ENCODE measurements around the gene RECQL5. TPM values are rescaled to one million over a fixed set of nuclear protein-coding genes. Genes with fewer than 3 reads are reported as not detected.
"Not testable (repeated sequence)": the region's sequence is repeated elsewhere in the genome, so short reads cannot be mapped to it uniquely, and the experiment has no call there.

Gene RECQL5
- polyA plus RNA-seq, 1 of the 3 experiments (the other 2 are of a cell fraction), result 25.3 TPM

- Histone ChIP-seq H3K4me2 (no peak overlapping the region), H3F3A (replicated peaks; ENCODE audit: insufficient read depth) (no peaks in the 10 kb centered on the region), H3K36me3 (replicated peaks in 1 of 2; ENCODE audit: control insufficient read depth in 1 of 2, insufficient read depth in 2 of 2, low read length in 1 of 2) (peaks cover 0 to 46% of the 10 kb centered on the region in 2 experiments), H4K20me1 (ENCODE audit: insufficient read depth) (peaks cover 4% of the 10 kb centered on the region; the same call in 1 of the 2 replicates), H3K27me3 (ENCODE audit: insufficient read depth) (no peaks in the 10 kb centered on the region), H3K4me1 (ENCODE audit: control insufficient read depth in 1 of 2, insufficient read depth in 2 of 2, low read depth in 1 of 2, low read length in 1 of 2) (peaks cover 3 to 5% of the 10 kb centered on the region in 2 experiments; a peak in 3 of 4 replicates), H3K4me3 (ENCODE audit: low read depth in 2 of 2, low read length in 1 of 2) (no peak overlapping the region), H3K79me2 (ENCODE audit: insufficient read depth) (no peaks in the 10 kb centered on the region), H3K9me3 (no peaks in the 10 kb centered on the region), H2AFZ (ENCODE audit: low read depth) (no peak overlapping the region), H3K9ac (no peak overlapping the region), H3K27ac (ENCODE audit: low read depth in 2 of 2, low read length in 1 of 2) (no peak overlapping the region), H3K9me2 (no peaks in the 10 kb centered on the region)
- ChIA-PET POLR2A (interaction anchor here (1.1 kb wide), 1 partner anchor 8 kb away, joined by 3 read pairs; no protein-coding TSS in a partner anchor), CTCF (interaction anchor here (1.7 to 37.9 kb wide), 4 partner anchors 8 to 112 kb away, joined by 10 to 1370 read pairs (median 1189); partner anchors contain the start of genes GALK1 and SMIM5)
- DNase-seq, result no peak
- 95% methylated on average over 13 of the region's 13 CpGs for WGBS (ENCODE audit: low lambda C conversion rate)
- TF ChIP-seq USF1 (IDR thresholded peaks at IDR 0.05; ENCODE audit: borderline replicate concordance, low read depth), result no peak
- TF ChIP-seq ELF1 (IDR thresholded peaks at IDR 0.05), result no peak
- TF ChIP-seq JUND (IDR thresholded peaks at IDR 0.05), result no peak
- TF ChIP-seq EP300 (IDR thresholded peaks at IDR 0.05; ENCODE audit: borderline replicate concordance in 1 of 2, low read depth in 1 of 2, low read length in 1 of 2), result no peak
Observed at GRCh38 chr17:75638893-75639292, 28.1 kb downstream of the RECQL5 start.

- not testable (repeated sequence) for H3K9ac ChIP-seq; H2AFZ ChIP-seq (ENCODE audit: low read depth); H3K4me2 ChIP-seq; DNase-seq; H3K79me2 ChIP-seq (ENCODE audit: insufficient read depth); H3F3A ChIP-seq (replicated peaks; ENCODE audit: insufficient read depth); H3K27ac ChIP-seq (ENCODE audit: low read depth in 2 of 2, low read length in 1 of 2); H3K4me3 ChIP-seq (ENCODE audit: low read depth in 2 of 2, low read length in 1 of 2); H3K9me2 ChIP-seq; H3K27me3 ChIP-seq (ENCODE audit: insufficient read depth); H3K9me3 ChIP-seq
- Histone ChIP-seq H3K36me3 (replicated peaks in 1 of 2; ENCODE audit: control insufficient read depth in 1 of 2, insufficient read depth in 2 of 2, low read length in 1 of 2) (peaks cover 0 to 41% of the 10 kb centered on the region in 2 experiments), H4K20me1 (ENCODE audit: insufficient read depth) (peaks cover 11% of the 10 kb centered on the region), H3K4me1 (ENCODE audit: control insufficient read depth in 1 of 2, insufficient read depth in 2 of 2, low read depth in 1 of 2, low read length in 1 of 2) (peaks cover 8 to 14% of the 10 kb centered on the region in 2 experiments; a peak in 3 of 4 replicates)
- ChIA-PET POLR2A (interaction anchor here (1.1 kb wide), 1 partner anchor 9 kb away, joined by 3 read pairs; no protein-coding TSS in a partner anchor), CTCF (interaction anchor here (1.5 to 37.9 kb wide), 5 partner anchors 9 to 113 kb away, joined by 4 to 1370 read pairs (median 1189); partner anchors contain the start of genes GALK1 and SMIM5)
- WGBS (ENCODE audit: low lambda C conversion rate), result 98% methylated on average over 12 of the region's 12 CpGs
Observed at GRCh38 chr17:75638039-75638438, 28.9 kb downstream of the RECQL5 start.

GRCh38 chr17:75637551-75637950 is 29.4 kb downstream of the RECQL5 start:
- CTCF ChIA-PET, result interaction anchor here (0.7 to 37.9 kb wide), 7 partner anchors 10 to 113 kb away, joined by 3 to 1370 read pairs (median 10); partner anchors contain the start of genes GALK1, RECQL5, SAP30BP and SMIM5
- Histone ChIP-seq H3F3A (replicated peaks; ENCODE audit: insufficient read depth) (peaks cover 3% of the 10 kb centered on the region), H3K4me2 (no peak overlapping the region), H3K9me3 (no peaks in the 10 kb centered on the region), H3K79me2 (ENCODE audit: insufficient read depth) (no peaks in the 10 kb centered on the region), H4K20me1 (ENCODE audit: insufficient read depth) (peaks cover 14% of the 10 kb centered on the region), H3K9ac (no peak overlapping the region), H3K4me1 (ENCODE audit: control insufficient read depth in 1 of 2, insufficient read depth in 2 of 2, low read depth in 1 of 2, low read length in 1 of 2) (peaks cover 12 to 15% of the 10 kb centered on the region in 2 experiments; a peak in 3 of 4 replicates), H3K9me2 (no peaks in the 10 kb centered on the region), H3K27me3 (ENCODE audit: insufficient read depth) (no peaks in the 10 kb centered on the region), H3K36me3 (replicated peaks in 1 of 2; ENCODE audit: control insufficient read depth in 1 of 2, insufficient read depth in 2 of 2, low read length in 1 of 2) (peaks cover 0 to 36% of the 10 kb centered on the region in 2 experiments), H3K27ac (ENCODE audit: low read depth in 2 of 2, low read length in 1 of 2) (no peak overlapping the region), H3K4me3 (ENCODE audit: low read depth in 2 of 2, low read length in 1 of 2) (no peak overlapping the region), H2AFZ (ENCODE audit: low read depth) (no peak overlapping the region)
- peak; percentile 23 for DNase-seq
- WGBS (ENCODE audit: low lambda C conversion rate), result 98% methylated on average over 5 of the region's 7 CpGs
- POLR2A ChIA-PET, result no interaction called here
- TF ChIP-seq ELF1 (IDR thresholded peaks at IDR 0.05) (no peak), JUND (IDR thresholded peaks at IDR 0.05) (no peak), NFIC (IDR thresholded peaks at IDR 0.05; ENCODE audit: borderline replicate concordance) (no peak), PBX3 (IDR thresholded peaks at IDR 0.05) (no peak), MAX (IDR thresholded peaks at IDR 0.05; ENCODE audit: low read depth) (no peak), GABPA (IDR thresholded peaks at IDR 0.05; ENCODE audit: low read depth) (no peak), USF1 (IDR thresholded peaks at IDR 0.05; ENCODE audit: borderline replicate concordance, low read depth) (no peak), EZH2phosphoT487 (IDR thresholded peaks at IDR 0.05; ENCODE audit: borderline replicate concordance, low read depth) (no peak), RCOR1 (IDR thresholded peaks at IDR 0.05; ENCODE audit: low read length) (no peak), EP300 (IDR thresholded peaks at IDR 0.05; ENCODE audit: borderline replicate concordance in 1 of 2, low read depth in 1 of 2, low read length in 1 of 2) (no peak), ZBTB33 (IDR thresholded peaks at IDR 0.05; ENCODE audit: borderline replicate concordance, low read depth) (no peak), SIN3A (IDR thresholded peaks at IDR 0.05; ENCODE audit: borderline replicate concordance, low read depth, low read length) (no peak), IRF3 (IDR thresholded peaks at IDR 0.05; ENCODE audit: low read depth, low read length) (no peak), TEAD4 (IDR thresholded peaks at IDR 0.05; ENCODE audit: borderline replicate concordance, insufficient read depth) (no peak)
